OCI-LY7 (cell line): ENCODE data around the gene ZNF410. TPM values are rescaled to one million over a fixed set of nuclear protein-coding genes. Genes with fewer than 3 reads are reported as not detected.
"Not testable (repeated sequence)": the region's sequence is repeated elsewhere in the genome, so short reads cannot be mapped to it uniquely, and the experiment has no call there.

Source experiments
- BruUV-seq: library from RNA; stranded (reverse); fragments of 400-500 nt; replicated peaks from 2 replicates; lab custom pipeline; 2021; lab: Mats Ljungman, UMichigan
- CTCF ChIA-PET: fragments of 300-600 bp; sonication (Branson Sonifier 250); formaldehyde crosslinking; loops from one replicate; lab custom pipeline; 2022; ENCODE audit warnings: antibody characterized with exemption; ENCODE audit not compliant: unreplicated experiment; lab: Charles Lee
- POLR2A ChIA-PET: fragments of 300-600 bp; sonication (Branson Sonifier 250); formaldehyde crosslinking; loops from one replicate; lab custom pipeline; 2022; ENCODE audit warnings: antibody characterized with exemption; lab: Charles Lee
- DNase-seq: peaks from one replicate; pipeline ENCODE4 v3.0.0-alpha.2; 2015; ENCODE audit warnings: low spot score
- H2AFZ ChIP-seq: fragments of 200-600 bp; sonication (generic), shearing (Covaris generic); 2 replicates; pipeline ENCODE4 v1.6.1; 2014; ENCODE audit warnings: mild to moderate bottlenecking, antibody characterized with exemption, low read length, moderate library complexity
- H3K27ac ChIP-seq: fragments of 200-600 bp; sonication (generic); 2 replicates; pipeline ENCODE4 v1.5.1; 2014; ENCODE audit warnings: mixed run types, low read depth, mild to moderate bottlenecking, moderate library complexity, low read length, inconsistent platforms; ENCODE audit not compliant: poor library complexity, severe bottlenecking
- H3K36me3 ChIP-seq: fragments of 200-600 bp; sonication (generic); 2 replicates; pipeline ENCODE4 v1.6.1; 2014; ENCODE audit warnings: mild to moderate bottlenecking, antibody characterized with exemption, low read length, moderate library complexity, mixed read lengths; ENCODE audit not compliant: insufficient read depth
- H3K4me1 ChIP-seq: fragments of 200-600 bp; sonication (generic); 2 replicates; pipeline ENCODE4 v1.5.1; 2014; ENCODE audit warnings: mild to moderate bottlenecking, low read length; ENCODE audit not compliant: insufficient read depth, poor library complexity, severe bottlenecking
- H3K4me2 ChIP-seq: fragments of 200-600 bp; sonication (generic); 2 replicates; pipeline ENCODE4 v1.6.1; 2014; ENCODE audit warnings: mild to moderate bottlenecking, low read length
- H3K4me3 ChIP-seq: fragments of 200-600 bp; sonication (generic); 2 replicates; pipeline ENCODE4 v1.5.1; 2014; ENCODE audit warnings: mild to moderate bottlenecking, low read depth, low read length; ENCODE audit not compliant: poor library complexity, severe bottlenecking
- H3K79me2 ChIP-seq: fragments of 200-600 bp; sonication (generic); 2 replicates; pipeline ENCODE4 v1.6.1; 2016; ENCODE audit warnings: low read depth, mild to moderate bottlenecking, low read length, moderate library complexity, mixed read lengths; ENCODE audit not compliant: insufficient read depth
- H3K9me2 ChIP-seq: fragments of 200-600 bp; sonication (generic); 2 replicates; pipeline ENCODE4 v1.6.1; 2016; ENCODE audit warnings: mild to moderate bottlenecking, low read length, mixed read lengths; ENCODE audit not compliant: insufficient read depth
- H3K9me3 ChIP-seq: fragments of 200-600 bp; sonication (generic); 2 replicates; pipeline ENCODE4 v1.6.1; 2014; ENCODE audit warnings: mild to moderate bottlenecking, mixed run types, low read length, mixed read lengths
- H4K20me1 ChIP-seq: fragments of 200-600 bp; sonication (generic); 2 replicates; pipeline ENCODE4 v1.6.1; 2014; ENCODE audit warnings: mild to moderate bottlenecking, antibody characterized with exemption, low read length, moderate library complexity, mixed read lengths; ENCODE audit not compliant: insufficient read depth
- EZH2phosphoT487 ChIP-seq: fragments of 200-600 bp; sonication (generic); IDR thresholded peaks from 2 replicates; pipeline ENCODE4 v1.6.1; 2018; ENCODE audit warnings: low read depth, borderline replicate concordance, mild to moderate bottlenecking, mixed run types, antibody characterized with exemption, low read length, moderate library complexity, mixed read lengths
- intact Hi-C: fragments of 100-400 bp; cut with micrococcal nuclease; formaldehyde crosslinking; loops from one replicate; pipeline ENCODE4 v1.10.0; 2022; ENCODE audit not compliant: unreplicated experiment
- total RNA-seq, 2 experiments: library from RNA; depleted of rRNA in 1 of 2; stranded (reverse); fragments of >200 nt in 1 of 2; shearing (Covaris generic) in 1 of 2; gene quantifications; 2 replicates each; pipeline ENCODE4 v1.2.3, GENCODE V29; 2014 to 2022
- TF ChIP-seq, protein P1 (sequence below): fragments of 200-600 bp; sonication (generic); conservative IDR thresholded peaks from 2 replicates; pipeline ENCODE4 v1.5.1; 2014; ENCODE audit warnings: mild to moderate bottlenecking, antibody characterized with exemption, low read length, moderate library complexity, mixed read lengths

The ZNF410 gene
- total RNA-seq, 2 experiments from 2014 or later, result 41.6 to 45.2 TPM

DNA sequence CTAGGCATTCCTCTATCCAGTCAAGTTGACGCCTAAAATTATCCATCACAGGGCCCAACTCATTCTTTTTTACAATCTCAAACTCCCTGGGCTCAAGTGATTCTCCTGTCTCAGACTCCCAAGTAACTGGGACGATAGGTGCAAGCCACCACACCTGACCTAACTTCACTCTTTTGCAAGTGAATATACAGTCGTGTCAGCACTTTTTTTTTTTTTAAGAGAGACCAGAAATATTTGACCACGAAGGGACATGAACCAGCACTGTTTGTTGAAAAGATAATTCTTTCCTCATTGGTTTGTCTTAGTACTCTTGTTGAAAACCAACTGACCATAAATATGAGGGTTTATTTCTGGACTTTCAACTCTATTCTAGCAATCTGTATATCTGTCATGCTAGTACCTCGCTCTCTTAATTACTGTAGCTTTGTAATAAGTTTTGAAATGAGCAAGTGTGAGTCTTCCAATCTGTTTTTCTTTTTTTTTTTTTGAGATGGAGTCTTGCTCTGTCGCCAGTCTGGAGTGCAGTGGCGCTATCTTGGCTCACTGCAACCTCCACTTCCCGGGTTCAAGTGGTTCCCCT, 21.0 kb upstream of the ZNF410 start:
- intact Hi-C loops, result no loop called here
- no peak overlapping the region for H3K4me3 ChIP-seq
- H3K36me3 ChIP-seq, result 0 out of 2 replicates have a peak, but pooled peaks cover 7% of the 10 kb centered on the region
- H3K4me1 ChIP-seq, result no peaks in the 10 kb centered on the region
- no TSS peak for BruUV-seq
- no peak for TF ChIP-seq EZH2phosphoT487
- TF ChIP-seq, protein P1, sequence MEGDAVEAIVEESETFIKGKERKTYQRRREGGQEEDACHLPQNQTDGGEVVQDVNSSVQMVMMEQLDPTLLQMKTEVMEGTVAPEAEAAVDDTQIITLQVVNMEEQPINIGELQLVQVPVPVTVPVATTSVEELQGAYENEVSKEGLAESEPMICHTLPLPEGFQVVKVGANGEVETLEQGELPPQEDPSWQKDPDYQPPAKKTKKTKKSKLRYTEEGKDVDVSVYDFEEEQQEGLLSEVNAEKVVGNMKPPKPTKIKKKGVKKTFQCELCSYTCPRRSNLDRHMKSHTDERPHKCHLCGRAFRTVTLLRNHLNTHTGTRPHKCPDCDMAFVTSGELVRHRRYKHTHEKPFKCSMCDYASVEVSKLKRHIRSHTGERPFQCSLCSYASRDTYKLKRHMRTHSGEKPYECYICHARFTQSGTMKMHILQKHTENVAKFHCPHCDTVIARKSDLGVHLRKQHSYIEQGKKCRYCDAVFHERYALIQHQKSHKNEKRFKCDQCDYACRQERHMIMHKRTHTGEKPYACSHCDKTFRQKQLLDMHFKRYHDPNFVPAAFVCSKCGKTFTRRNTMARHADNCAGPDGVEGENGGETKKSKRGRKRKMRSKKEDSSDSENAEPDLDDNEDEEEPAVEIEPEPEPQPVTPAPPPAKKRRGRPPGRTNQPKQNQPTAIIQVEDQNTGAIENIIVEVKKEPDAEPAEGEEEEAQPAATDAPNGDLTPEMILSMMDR, result no peak
- no peak overlapping the region for H2AFZ ChIP-seq
- H3K79me2 ChIP-seq, result no peaks in the 10 kb centered on the region
- H4K20me1 ChIP-seq, result no peaks in the 10 kb centered on the region
- DNase-seq, result no peak
- no peak overlapping the region for H3K4me2 ChIP-seq
- POLR2A ChIA-PET, result interaction anchor here (0.7 kb wide), 1 partner anchor 1625 kb away, joined by 3 read pairs; no protein-coding TSS in a partner anchor
- no peaks in the 10 kb centered on the region for H3K9me2 ChIP-seq
- no peaks in the 10 kb centered on the region for H3K9me3 ChIP-seq
- CTCF ChIA-PET, result no interaction called here
- H3K27ac ChIP-seq, result no peak overlapping the region

DNA sequence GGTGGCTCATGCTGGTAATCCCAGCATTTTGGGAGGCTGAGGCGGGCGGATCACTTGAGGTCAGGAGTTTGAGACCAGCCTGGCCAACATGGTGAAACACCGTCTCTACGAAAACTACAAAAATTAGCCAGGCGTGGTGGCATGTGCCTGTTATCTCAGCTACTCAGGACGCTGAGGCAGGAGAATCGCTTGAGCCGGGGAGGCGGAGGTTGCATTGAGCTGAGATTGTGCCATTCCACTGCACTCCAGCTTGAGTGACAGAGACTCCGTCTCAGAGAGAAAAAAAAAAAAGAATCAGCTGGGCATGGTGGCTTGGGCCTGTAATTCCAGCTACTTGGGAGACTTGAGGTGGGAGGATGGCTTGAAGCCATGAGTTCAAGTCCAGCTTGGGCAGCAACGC, 16.9 kb upstream of the ZNF410 start:
- H3K4me3 ChIP-seq, CTCF ChIA-PET, BruUV-seq, H3K9me3 ChIP-seq, H3K4me1 ChIP-seq, H2AFZ ChIP-seq, H3K9me2 ChIP-seq, H4K20me1 ChIP-seq, H3K36me3 ChIP-seq, H3K27ac ChIP-seq, DNase-seq, H3K79me2 ChIP-seq, H3K4me2 ChIP-seq: not testable (repeated sequence)
- POLR2A ChIA-PET, result interaction anchor here (0.6 kb wide), 2 partner anchors 179 to 187 kb away, joined by 3 read pairs; no protein-coding TSS in a partner anchor
- intact Hi-C loops, result loop anchor here (2.0 kb wide), 1 partner anchor 361 kb away; no protein-coding TSS in a partner anchor

DNA sequence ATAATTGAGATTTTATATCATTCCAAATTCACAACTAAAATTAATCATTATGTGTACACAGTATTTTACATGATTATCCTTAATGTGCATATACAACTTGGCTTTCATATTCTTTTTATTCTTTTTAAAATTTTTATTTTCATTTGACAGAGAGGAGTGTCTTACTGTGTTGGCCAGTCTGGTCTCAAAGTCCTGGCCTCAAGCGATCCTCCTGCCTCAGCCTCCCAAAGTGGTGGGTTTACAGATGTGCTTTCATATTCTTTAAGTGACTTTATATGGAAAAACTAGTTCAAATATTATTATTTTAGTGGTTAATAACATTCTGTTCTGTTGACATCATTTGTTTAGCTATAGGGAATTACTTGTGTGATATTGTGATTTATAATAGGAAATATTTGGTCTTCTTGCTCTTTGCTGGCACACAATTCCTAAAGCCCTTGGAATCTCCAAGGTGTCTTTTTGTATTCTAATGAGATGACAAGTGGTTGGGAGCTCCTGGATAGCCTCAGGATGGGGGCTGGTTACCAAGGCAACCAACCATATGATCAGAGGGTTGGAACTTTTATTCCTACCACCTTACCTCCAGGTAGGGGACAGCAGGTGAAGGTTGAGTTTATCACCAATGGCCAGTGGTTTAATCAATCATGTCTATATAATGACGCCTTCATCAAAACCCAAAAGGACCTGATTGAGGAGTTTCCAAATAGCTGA, 16.0 kb upstream of the ZNF410 start:
- TF ChIP-seq, protein P1, result no peak
- intact Hi-C loops, result no loop called here

More for the DNA sequence above, 16.0 kb upstream of the ZNF410 start:
- H3K9me2 ChIP-seq, result no peaks in the 10 kb centered on the region
- no peaks in the 10 kb centered on the region for H3K9me3 ChIP-seq
- no peaks in the 10 kb centered on the region for H4K20me1 ChIP-seq
- no peak overlapping the region for H2AFZ ChIP-seq
- no peaks in the 10 kb centered on the region for H3K4me1 ChIP-seq
- no peak overlapping the region for H3K27ac ChIP-seq
- H3K79me2 ChIP-seq, result no peaks in the 10 kb centered on the region
- ChIA-PET CTCF (no interaction called here), POLR2A (interaction anchor here (0.6 kb wide), 1 partner anchor 178 kb away, joined by 3 read pairs; no protein-coding TSS in a partner anchor)
- H3K36me3 ChIP-seq, result no peaks in the 10 kb centered on the region
- no peak for DNase-seq
- no peak overlapping the region for H3K4me3 ChIP-seq
- no peak overlapping the region for H3K4me2 ChIP-seq
- BruUV-seq, result no TSS peak
